Activated T-cell treated with anti-CD3 and anti-CD28 coated beads for 4 hours (primary cell): ENCODE data around the gene OR1M1.

Experiments used
- DNase-seq: peaks from one replicate; pipeline ENCODE4 v3.0.0-alpha.2; 2020

The OR1M1 gene

GRCh38 chr19:9075064-9075949 is 11.6 kb upstream of the OR1M1 start:
- no peak for DNase-seq

- no peak for DNase-seq
These were observed 10.0 kb upstream of the OR1M1 start for GRCh38 chr19:9076901-9077300.

GRCh38 chr19:9078651-9079050 is 8.2 kb upstream of the OR1M1 start:
- no peak for DNase-seq

- no peak for DNase-seq
These were observed 20.5 kb downstream of the OR1M1 start, which contains the start of gene OR7G2 for GRCh38 chr19:9107375-9107774. TSS of gene OR7G2 (minus strand) at chr19:9107475. CDS start at chr19:9103243, 4,232 bp downstream.

GRCh38 chr19:9109959-9110358 is 23.1 kb downstream of the OR1M1 start:
- DNase-seq, result no peak

- no peak for DNase-seq
These were observed 28.5 kb downstream of the OR1M1 start, which contains the start of gene OR7G1 for GRCh38 chr19:9115307-9115813. TSS of gene OR7G1 (minus strand) at chr19:9115763. CDS start at chr19:9115763, 0 bp downstream.

- DNase-seq, result no peak
These were observed 29.7 kb downstream of the OR1M1 start for GRCh38 chr19:9116547-9116946.

- DNase-seq, result no peak
These were observed 40.1 kb downstream of the OR1M1 start, which contains the start of gene OR7G3 for GRCh38 chr19:9126900-9127405. TSS of gene OR7G3 (minus strand) at chr19:9126950. CDS start at chr19:9126950, 0 bp downstream.

- DNase-seq, result no peak
These were observed 41.3 kb downstream of the OR1M1 start for GRCh38 chr19:9128171-9128570.

GRCh38 chr19:9130965-9131364 is 44.1 kb downstream of the OR1M1 start:
- DNase-seq, result no peak

GRCh38 chr19:9132422-9132821 is 45.6 kb downstream of the OR1M1 start:
- no peak for DNase-seq

GRCh38 chr19:9139609-9140158 is 52.8 kb downstream of the OR1M1 start:
- DNase-seq, result no peak

GRCh38 chr19:9140159-9140874 is 53.5 kb downstream of the OR1M1 start, which contains the start of gene ZNF317:
TSS of gene ZNF317 (plus strand) at chr19:9140397. CDS start at chr19:9156017, 15,620 bp downstream.
- peak; percentile 87 for DNase-seq

- no peak for DNase-seq
These were observed 58.1 kb downstream of the OR1M1 start for GRCh38 chr19:9144920-9145319.
